SU-DHL-6 (cell line): ENCODE results near the gene EPB41.
"Not testable (repeated sequence)": the region's sequence is repeated elsewhere in the genome, so short reads cannot be mapped to it uniquely, and the experiment has no call there.

ENCODE experiments used
- H2AFZ ChIP-seq: fragments of 200-600 bp; sonication (generic); 2 replicates; pipeline ENCODE4 v1.6.1; 2014; ENCODE audit warnings: low read depth, mild to moderate bottlenecking, moderate library complexity, mixed read lengths, antibody characterized with exemption, low read length; ENCODE audit not compliant: severe bottlenecking
- H3F3A ChIP-seq: fragments of 200-600 bp; shearing (Covaris generic); 2 replicates; pipeline ENCODE4 v1.6.0; 2016; ENCODE audit warnings: antibody characterized with exemption, mild to moderate bottlenecking; ENCODE audit not compliant: insufficient read depth
- H3K27ac ChIP-seq: fragments of 200-600 bp; sonication (generic); 2 replicates; pipeline ENCODE4 v1.5.1; 2016; ENCODE audit warnings: low read depth, mild to moderate bottlenecking, low read length, moderate library complexity, mixed read lengths
- H3K27me3 ChIP-seq: fragments of 200-600 bp; sonication (generic), shearing (Covaris generic); 2 replicates; pipeline ENCODE4 v1.6.0; 2014; ENCODE audit warnings: mild to moderate bottlenecking, low read length
- H3K36me3 ChIP-seq: fragments of 200-600 bp; sonication (generic); 2 replicates; pipeline ENCODE4 v1.6.1; 2014; ENCODE audit warnings: mild to moderate bottlenecking, low read length, mixed read lengths
- H3K4me2 ChIP-seq: fragments of 300-600, 200-600 bp; shearing (Covaris generic), sonication (generic); 2 replicates; pipeline ENCODE4 v1.6.0; 2014; ENCODE audit warnings: low read length, low read depth, mild to moderate bottlenecking; ENCODE audit not compliant: poor library complexity, severe bottlenecking
- H3K4me3 ChIP-seq: fragments of 200-600 bp; sonication (generic); 2 replicates; pipeline ENCODE4 v1.5.1; 2014; ENCODE audit warnings: antibody characterized with exemption, low read length, mild to moderate bottlenecking, mixed read lengths; ENCODE audit not compliant: insufficient read depth, poor library complexity, severe bottlenecking
- H3K79me2 ChIP-seq: fragments of 200-600 bp; sonication (generic); 2 replicates; pipeline ENCODE4 v1.6.1; 2014; ENCODE audit warnings: mild to moderate bottlenecking, low read length, moderate library complexity; ENCODE audit not compliant: insufficient read depth
- H3K9ac ChIP-seq: fragments of 200-600 bp; sonication (generic); 2 replicates; pipeline ENCODE4 v1.7.0; 2014; ENCODE audit warnings: mild to moderate bottlenecking, low read length
- H3K9me2 ChIP-seq: fragments of 200-600 bp; sonication (generic); replicated peaks from 2 replicates; pipeline ENCODE4 v1.6.1; 2014; ENCODE audit warnings: low read length; ENCODE audit not compliant: insufficient read depth
- H3K9me3 ChIP-seq: fragments of 200-600 bp; sonication (generic); 2 replicates; pipeline ENCODE4 v1.6.1; 2014; ENCODE audit warnings: low read length, mixed read lengths; ENCODE audit not compliant: insufficient read depth
- H4K20me1 ChIP-seq: fragments of 200-600 bp; sonication (generic); 2 replicates; pipeline ENCODE4 v1.6.1; 2014; ENCODE audit warnings: low read depth, mild to moderate bottlenecking, antibody characterized with exemption, low read length, moderate library complexity, mixed read lengths
- CTCF ChIP-seq: fragments of 200-600 bp; sonication (generic); IDR thresholded peaks from one replicate; pipeline ENCODE4 v1.5.1; 2017; ENCODE audit warnings: antibody characterized with exemption, mild to moderate bottlenecking, low read length, moderate library complexity; ENCODE audit not compliant: insufficient read depth, poor library complexity, severe bottlenecking
- EZH2phosphoT487 ChIP-seq: fragments of 200-600 bp; sonication (generic), shearing (Covaris generic); conservative IDR thresholded peaks from 2 replicates; pipeline ENCODE4 v1.6.1; 2018; ENCODE audit warnings: mild to moderate bottlenecking, antibody characterized with exemption, low read length, moderate library complexity, mixed read lengths

Gene EPB41

GRCh38 chr1:29126198-29126597 is 211.8 kb downstream of the EPB41 start:
- Histone ChIP-seq H3F3A (no peaks in the 10 kb centered on the region), H3K9ac (no peak overlapping the region), H3K27me3 (no peaks in the 10 kb centered on the region), H3K27ac (no peak overlapping the region), H3K9me2 (no peaks in the 10 kb centered on the region), H3K4me3 (no peak overlapping the region), H3K36me3 (no peaks in the 10 kb centered on the region), H3K9me3 (no peaks in the 10 kb centered on the region), H3K79me2 (no peaks in the 10 kb centered on the region), H2AFZ (no peak overlapping the region), H4K20me1 (no peaks in the 10 kb centered on the region), H3K4me2 (no peak overlapping the region)
- TF ChIP-seq CTCF = no peak
- no peak for TF ChIP-seq EZH2phosphoT487

- H3K79me2 ChIP-seq = no peaks in the 10 kb centered on the region
- H3K27me3 ChIP-seq = no peaks in the 10 kb centered on the region
Measured at GRCh38 chr1:29128739-29129138, 214.4 kb downstream of the EPB41 start.

DNA sequence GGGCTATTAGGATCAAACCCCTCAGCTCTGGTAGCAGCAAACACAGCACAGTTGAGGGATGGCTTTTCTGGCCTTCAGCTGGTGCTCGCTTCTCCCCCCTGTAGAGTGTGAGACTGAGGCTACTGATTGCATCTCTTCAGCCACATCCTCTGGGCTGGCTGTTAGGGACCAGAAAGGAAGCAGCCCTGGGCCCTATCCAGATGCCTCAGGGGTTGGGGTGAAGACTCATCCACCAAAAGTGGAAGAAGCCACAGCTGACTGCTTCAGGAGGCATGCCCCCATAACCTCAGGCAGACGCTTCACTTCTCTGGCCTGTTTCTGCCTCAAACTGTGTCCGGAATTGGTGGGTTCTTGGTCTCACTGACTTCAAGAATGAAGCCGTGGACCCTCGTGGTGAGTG is 215.5 kb downstream of the EPB41 start:
- H3K9me3 ChIP-seq = no peaks in the 10 kb centered on the region

More at GRCh38 chr1:29128739-29129138, 214.4 kb downstream of the EPB41 start:
- TF ChIP-seq CTCF (no peak), EZH2phosphoT487 (no peak)
- H2AFZ ChIP-seq = no peak overlapping the region
- no peak overlapping the region for H3K4me2 ChIP-seq
- no peaks in the 10 kb centered on the region for H3K9me3 ChIP-seq
- H3K27ac ChIP-seq = no peak overlapping the region
- no peaks in the 10 kb centered on the region for H4K20me1 ChIP-seq
- no peaks in the 10 kb centered on the region for H3K36me3 ChIP-seq
- no peaks in the 10 kb centered on the region for H3K9me2 ChIP-seq
- no peaks in the 10 kb centered on the region for H3F3A ChIP-seq
- H3K9ac ChIP-seq = no peak overlapping the region
- H3K4me3 ChIP-seq = no peak overlapping the region

GRCh38 chr1:29131056-29131455 is 216.7 kb downstream of the EPB41 start:
- not testable (repeated sequence) for H3K9ac ChIP-seq, H3K27ac ChIP-seq, H3K27me3 ChIP-seq, H2AFZ ChIP-seq, H3K36me3 ChIP-seq, H3F3A ChIP-seq, H3K79me2 ChIP-seq, H3K9me3 ChIP-seq, H3K9me2 ChIP-seq, H3K4me2 ChIP-seq, H3K4me3 ChIP-seq, H4K20me1 ChIP-seq

More for the DNA sequence above, 215.5 kb downstream of the EPB41 start:
- no peaks in the 10 kb centered on the region for H3K9me2 ChIP-seq
- TF ChIP-seq CTCF = no peak
- TF ChIP-seq EZH2phosphoT487 = no peak
- H4K20me1 ChIP-seq = no peaks in the 10 kb centered on the region
- no peaks in the 10 kb centered on the region for H3F3A ChIP-seq
- H3K4me3 ChIP-seq = no peak overlapping the region
- H2AFZ ChIP-seq = no peak overlapping the region
- no peaks in the 10 kb centered on the region for H3K27me3 ChIP-seq
- no peaks in the 10 kb centered on the region for H3K36me3 ChIP-seq
- no peaks in the 10 kb centered on the region for H3K79me2 ChIP-seq
- H3K27ac ChIP-seq = no peak overlapping the region
- no peak overlapping the region for H3K9ac ChIP-seq
- no peak overlapping the region for H3K4me2 ChIP-seq
